HEK293 (cell line): ENCODE data around the gene DOCK1.

Source experiments
- CTCF ChIA-PET: fragments of 350-600 bp; formaldehyde crosslinking; extraction: SDS; loops from one replicate; lab custom pipeline; 2021; ENCODE audit warnings: antibody characterized with exemption; lab: Yijun Ruan, JAX
- POLR2A ChIA-PET: fragments of 300-600 bp; formaldehyde crosslinking; extraction: SDS; loops from one replicate; lab custom pipeline; 2020; ENCODE audit warnings: antibody characterized with exemption, inconsistent platforms; lab: Yijun Ruan, JAX
- H3K27ac ChIP-seq: fragments of 200-500 bp; sonication (Bioruptor generic); 2 replicates; pipeline ENCODE4 v1.5.1; 2014; ENCODE audit warnings: low read depth, low read length, control low read depth, inconsistent platforms; ENCODE audit errors: extremely low read depth
- H3K36me3 ChIP-seq, 2 experiments: fragments of 200-500 bp in 1 of 2; sonication (Bioruptor generic) in 1 of 2; 1 replicate in 1 of 2; 2 replicates in 1 of 2; pipeline ENCODE4 v1.5.1; 2014 to 2017; ENCODE audit warnings: inconsistent platforms in 2 of 2, low read length in 2 of 2; ENCODE audit not compliant: control insufficient read depth in 2 of 2, insufficient read depth in 1 of 2
- H3K4me1 ChIP-seq: fragments of 200-500 bp; sonication (Bioruptor generic); 2 replicates; pipeline ENCODE4 v1.5.1; 2014; ENCODE audit warnings: mild to moderate bottlenecking, low read length, inconsistent platforms; ENCODE audit not compliant: control insufficient read depth, insufficient read depth
- H3K4me3 ChIP-seq: 2 replicates; pipeline ENCODE4 v1.5.1; 2011; ENCODE audit warnings: low read depth, mild to moderate bottlenecking, control low read depth, low read length, moderate library complexity
- H3K9me3 ChIP-seq: fragments of 200-500 bp; sonication (Bioruptor generic); 2 replicates; pipeline ENCODE4 v1.5.1; 2014; ENCODE audit warnings: low read depth, low read length, inconsistent platforms; ENCODE audit not compliant: control insufficient read depth, insufficient read depth
- BCL11B ChIP-seq: fragments of 450-650 bp; formaldehyde crosslinking; IDR thresholded peaks from 2 replicates; pipeline ENCODE4 v1.5.1; 2016; ENCODE audit warnings: low read depth, missing biosample characterization, missing genetic modification characterization
- KLF16 ChIP-seq: fragments of 450-650 bp; formaldehyde crosslinking; IDR thresholded peaks from 2 replicates; pipeline ENCODE4 v1.5.1; 2017; ENCODE audit warnings: missing biosample characterization, missing genetic modification characterization
- KLF9 ChIP-seq: fragments of 450-650 bp; formaldehyde crosslinking; IDR thresholded peaks from 2 replicates; pipeline ENCODE4 v1.5.1; 2016; ENCODE audit warnings: missing biosample characterization, missing genetic modification characterization, low read depth
- SP7 ChIP-seq: fragments of 450-650 bp; formaldehyde crosslinking; IDR thresholded peaks from 2 replicates; pipeline ENCODE4 v1.5.1; 2016; ENCODE audit warnings: missing biosample characterization, missing genetic modification characterization
- ZBTB21 ChIP-seq: fragments of 450-650 bp; formaldehyde crosslinking; IDR thresholded peaks from 2 replicates; pipeline ENCODE4 v1.5.1; 2017; ENCODE audit warnings: missing biosample characterization, missing genetic modification characterization
- ZNF174 ChIP-seq: fragments of 450-650 bp; formaldehyde crosslinking; IDR thresholded peaks from 2 replicates; pipeline ENCODE4 v1.5.0; 2017; ENCODE audit warnings: missing biosample characterization, mild to moderate bottlenecking, missing genetic modification characterization
- ZNF18 ChIP-seq: fragments of 450-650 bp; formaldehyde crosslinking; IDR thresholded peaks from 2 replicates; pipeline ENCODE4 v1.5.1; 2016; ENCODE audit warnings: missing biosample characterization, missing genetic modification characterization
- ZNF404 ChIP-seq: fragments of 450-650 bp; formaldehyde crosslinking; IDR thresholded peaks from 2 replicates; pipeline ENCODE4 v1.5.1; 2017; ENCODE audit warnings: missing biosample characterization, missing genetic modification characterization
- ZNF549 ChIP-seq: fragments of 450-650 bp; IDR thresholded peaks from 2 replicates; pipeline ENCODE4 v1.5.1; 2018; ENCODE audit warnings: missing biosample characterization, missing genetic modification characterization, mild to moderate bottlenecking, inconsistent platforms, moderate library complexity
- ZNF629 ChIP-seq: fragments of 450-650 bp; formaldehyde crosslinking; IDR thresholded peaks from 2 replicates; pipeline ENCODE4 v1.5.1; 2017; ENCODE audit warnings: missing biosample characterization, missing genetic modification characterization
- TF ChIP-seq, protein P1 (sequence below): fragments of 450-650 bp; formaldehyde crosslinking; IDR thresholded peaks from 2 replicates; pipeline ENCODE4 v1.5.1; 2017; ENCODE audit warnings: missing biosample characterization, mild to moderate bottlenecking, missing genetic modification characterization, moderate library complexity
- TF ChIP-seq, protein P2 (sequence below): fragments of 450-650 bp; formaldehyde crosslinking; IDR thresholded peaks from 2 replicates; pipeline ENCODE4 v1.5.1; 2017; ENCODE audit warnings: missing biosample characterization, missing genetic modification characterization
- TF ChIP-seq, protein P3 (sequence below): fragments of 450-650 bp; formaldehyde crosslinking; IDR thresholded peaks from 2 replicates; pipeline ENCODE4 v1.5.1; 2016; ENCODE audit warnings: missing biosample characterization, missing genetic modification characterization

Gene DOCK1

GRCh38 chr10:127175357-127176110 lies 270.3 kb downstream of the DOCK1 start:
- POLR2A ChIA-PET, result no interaction called here
- Histone ChIP-seq H3K27ac (no peak overlapping the region), H3K9me3 (no peaks in the 10 kb centered on the region), H3K4me1 (no peaks in the 10 kb centered on the region)
- CTCF ChIA-PET, result interaction anchor here (0.6 kb wide), 1 partner anchor 391 kb away, joined by 3 read pairs; no protein-coding TSS in a partner anchor
- TF ChIP-seq BCL11B (no peak), ZNF549 (tag by site-specific recombination) (no peak), ZNF404 (no peak)
- TF ChIP-seq, protein P1, sequence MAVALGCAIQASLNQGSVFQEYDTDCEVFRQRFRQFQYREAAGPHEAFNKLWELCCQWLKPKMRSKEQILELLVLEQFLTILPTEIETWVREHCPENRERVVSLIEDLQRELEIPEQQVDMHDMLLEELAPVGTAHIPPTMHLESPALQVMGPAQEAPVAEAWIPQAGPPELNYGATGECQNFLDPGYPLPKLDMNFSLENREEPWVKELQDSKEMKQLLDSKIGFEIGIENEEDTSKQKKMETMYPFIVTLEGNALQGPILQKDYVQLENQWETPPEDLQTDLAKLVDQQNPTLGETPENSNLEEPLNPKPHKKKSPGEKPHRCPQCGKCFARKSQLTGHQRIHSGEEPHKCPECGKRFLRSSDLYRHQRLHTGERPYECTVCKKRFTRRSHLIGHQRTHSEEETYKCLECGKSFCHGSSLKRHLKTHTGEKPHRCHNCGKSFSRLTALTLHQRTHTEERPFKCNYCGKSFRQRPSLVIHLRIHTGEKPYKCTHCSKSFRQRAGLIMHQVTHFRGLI (tag by site-specific recombination), result no peak
- TF ChIP-seq, all 188 proteins: peak for 0
- Histone ChIP-seq H3K4me3 (no peak overlapping the region), H3K36me3 (no peaks in the 10 kb centered on the region)

- TF ChIP-seq ZNF629 (no peak), KLF9 (tag by site-specific recombination) (no peak)
- Histone ChIP-seq H3K4me3 (no peak overlapping the region), H3K36me3 (no peaks in the 10 kb centered on the region), H3K4me1 (no peaks in the 10 kb centered on the region), H3K27ac (no peak overlapping the region), H3K9me3 (no peaks in the 10 kb centered on the region)
- POLR2A ChIA-PET, result no interaction called here
- CTCF ChIA-PET, result interaction anchor here (0.6 kb wide), 1 partner anchor 273 kb away, joined by 3 read pairs; no protein-coding TSS in a partner anchor
Measured at GRCh38 chr10:127176649-127177048, 271.4 kb downstream of the DOCK1 start.

DNA sequence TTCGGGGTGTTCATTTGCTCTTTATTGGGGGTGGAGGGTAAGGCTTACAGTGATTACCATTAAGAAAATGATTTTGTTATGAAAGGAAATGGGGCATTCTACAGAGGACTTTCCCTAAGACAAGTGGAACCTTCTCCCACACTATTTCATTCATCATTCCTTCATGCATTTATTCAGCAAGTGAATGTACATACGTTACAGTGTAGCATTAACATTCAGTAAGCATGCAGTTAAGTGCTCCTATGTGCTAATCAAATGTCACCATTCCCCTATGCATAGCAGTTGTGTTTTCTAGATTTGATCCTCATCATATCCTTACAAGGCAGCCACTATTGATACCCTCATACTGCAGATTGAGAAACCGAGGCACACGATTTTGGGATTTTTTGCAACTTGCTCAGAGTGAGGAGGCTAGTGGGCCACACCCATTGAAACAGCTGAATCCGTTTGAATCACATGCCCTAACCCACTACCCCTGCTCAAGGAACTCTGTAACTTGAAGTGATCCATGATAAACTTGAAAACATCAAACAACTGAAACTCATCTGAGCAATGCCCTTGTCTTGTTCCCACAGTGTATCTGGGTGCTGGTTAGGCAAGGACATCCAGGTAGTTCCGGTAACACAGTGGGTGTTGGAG lies 274.5 kb downstream of the DOCK1 start:
- no peaks in the 10 kb centered on the region for H3K9me3 ChIP-seq
- POLR2A ChIA-PET, result no interaction called here
- TF ChIP-seq SP7 (tag by site-specific recombination) (no peak), ZNF174 (tag by site-specific recombination) (no peak), ZBTB21 (tag by site-specific recombination) (no peak), ZNF18 (tag by site-specific recombination) (no peak), KLF16 (tag by site-specific recombination) (no peak)
- TF ChIP-seq, protein P2, sequence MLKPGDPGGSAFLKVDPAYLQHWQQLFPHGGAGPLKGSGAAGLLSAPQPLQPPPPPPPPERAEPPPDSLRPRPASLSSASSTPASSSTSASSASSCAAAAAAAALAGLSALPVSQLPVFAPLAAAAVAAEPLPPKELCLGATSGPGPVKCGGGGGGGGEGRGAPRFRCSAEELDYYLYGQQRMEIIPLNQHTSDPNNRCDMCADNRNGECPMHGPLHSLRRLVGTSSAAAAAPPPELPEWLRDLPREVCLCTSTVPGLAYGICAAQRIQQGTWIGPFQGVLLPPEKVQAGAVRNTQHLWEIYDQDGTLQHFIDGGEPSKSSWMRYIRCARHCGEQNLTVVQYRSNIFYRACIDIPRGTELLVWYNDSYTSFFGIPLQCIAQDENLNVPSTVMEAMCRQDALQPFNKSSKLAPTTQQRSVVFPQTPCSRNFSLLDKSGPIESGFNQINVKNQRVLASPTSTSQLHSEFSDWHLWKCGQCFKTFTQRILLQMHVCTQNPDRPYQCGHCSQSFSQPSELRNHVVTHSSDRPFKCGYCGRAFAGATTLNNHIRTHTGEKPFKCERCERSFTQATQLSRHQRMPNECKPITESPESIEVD (tag by site-specific recombination), result no peak
- TF ChIP-seq, protein P3, sequence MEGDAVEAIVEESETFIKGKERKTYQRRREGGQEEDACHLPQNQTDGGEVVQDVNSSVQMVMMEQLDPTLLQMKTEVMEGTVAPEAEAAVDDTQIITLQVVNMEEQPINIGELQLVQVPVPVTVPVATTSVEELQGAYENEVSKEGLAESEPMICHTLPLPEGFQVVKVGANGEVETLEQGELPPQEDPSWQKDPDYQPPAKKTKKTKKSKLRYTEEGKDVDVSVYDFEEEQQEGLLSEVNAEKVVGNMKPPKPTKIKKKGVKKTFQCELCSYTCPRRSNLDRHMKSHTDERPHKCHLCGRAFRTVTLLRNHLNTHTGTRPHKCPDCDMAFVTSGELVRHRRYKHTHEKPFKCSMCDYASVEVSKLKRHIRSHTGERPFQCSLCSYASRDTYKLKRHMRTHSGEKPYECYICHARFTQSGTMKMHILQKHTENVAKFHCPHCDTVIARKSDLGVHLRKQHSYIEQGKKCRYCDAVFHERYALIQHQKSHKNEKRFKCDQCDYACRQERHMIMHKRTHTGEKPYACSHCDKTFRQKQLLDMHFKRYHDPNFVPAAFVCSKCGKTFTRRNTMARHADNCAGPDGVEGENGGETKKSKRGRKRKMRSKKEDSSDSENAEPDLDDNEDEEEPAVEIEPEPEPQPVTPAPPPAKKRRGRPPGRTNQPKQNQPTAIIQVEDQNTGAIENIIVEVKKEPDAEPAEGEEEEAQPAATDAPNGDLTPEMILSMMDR (tag by site-specific recombination), result no peak
- H3K27ac ChIP-seq, result no peak overlapping the region
- CTCF ChIA-PET, result interaction anchor here (0.6 kb wide), 1 partner anchor 180 kb away, joined by 3 read pairs; no protein-coding TSS in a partner anchor
- H3K4me1 ChIP-seq, result no peaks in the 10 kb centered on the region
- no peaks in the 10 kb centered on the region for H3K36me3 ChIP-seq
- no peak overlapping the region for H3K4me3 ChIP-seq
